B cell (primary cell): ENCODE results near the gene ADSS1. TPM values are rescaled to one million over a fixed set of nuclear protein-coding genes. Genes with fewer than 3 reads are reported as not detected.

Source experiments
- ATAC-seq: fragments of 200-7000 bp; cut with Tn5 transposase; one replicate; pipeline ENCODE4 v1.10.0; 2021; ENCODE audit warnings: low read depth, mild to moderate bottlenecking, moderate number of reproducible peaks, moderate library complexity
- CTCF ChIA-PET: fragments of 350-600 bp; sonication (Branson Sonifier 250); formaldehyde crosslinking; loops from one replicate; lab custom pipeline; 2021; ENCODE audit warnings: antibody characterized with exemption, inconsistent platforms; lab: Charles Lee
- POLR2A ChIA-PET: fragments of 350-600 bp; sonication (Branson Sonifier 250); formaldehyde crosslinking; loops from one replicate; lab custom pipeline; 2021; ENCODE audit warnings: antibody characterized with exemption; lab: Charles Lee
- DNase-seq: peaks from one replicate; pipeline ENCODE4 v3.0.0; 2013
- H2AFZ ChIP-seq: 2 replicates; pipeline ENCODE4 v1.6.1; 2012; ENCODE audit warnings: mild to moderate bottlenecking, low read depth, low read length; ENCODE audit not compliant: insufficient read depth, poor library complexity, severe bottlenecking
- H3K27ac ChIP-seq, 2 donors: 1 replicate in 1 of 2; 2 replicates in 1 of 2; pipeline ENCODE4 v1.5.1; 2012 to 2013; ENCODE audit warnings: low read length in 2 of 2, mild to moderate bottlenecking in 2 of 2, moderate library complexity in 1 of 2
- H3K27me3 ChIP-seq, 4 experiments: fragments of 200-600 bp in 1 of 4; sonication (generic) in 1 of 4; replicated peaks in 1 of 4; 1 replicate in 2 of 4; 2 replicates in 2 of 4; pipeline versions ENCODE4 v1.6.1 to v1.7.0; 2013 to 2016; ENCODE audit warnings: low read length in 3 of 4, mild to moderate bottlenecking in 2 of 4, mixed read lengths in 1 of 4, moderate library complexity in 1 of 4; ENCODE audit not compliant: insufficient read depth in 4 of 4, control insufficient read depth in 3 of 4; ENCODE audit errors: control extremely low read depth in 1 of 4
- H3K36me3 ChIP-seq, 2 experiments: replicated peaks in 1 of 2; 1 replicate in 1 of 2; 2 replicates in 1 of 2; pipeline versions ENCODE4 v1.6.1 to v1.7.1; 2013; ENCODE audit warnings: low read length in 1 of 2; ENCODE audit not compliant: insufficient read depth in 2 of 2, control insufficient read depth in 1 of 2; ENCODE audit errors: control extremely low read depth in 1 of 2, extremely low read depth in 1 of 2
- H3K4me1 ChIP-seq, 2 donors: fragments of 200-600 bp in 1 of 2; sonication (generic) in 1 of 2; 1 replicate in 1 of 2; 2 replicates in 1 of 2; pipeline versions ENCODE4 v1.5.1 to v1.6.1; 2013 to 2017; ENCODE audit warnings: low read length in 2 of 2; ENCODE audit not compliant: control insufficient read depth in 2 of 2, insufficient read depth in 2 of 2
- H3K4me2 ChIP-seq: replicated peaks from 2 replicates; pipeline ENCODE3; 2012; ENCODE audit warnings: mild to moderate bottlenecking, low read depth, low read length; ENCODE audit not compliant: poor library complexity, severe bottlenecking
- H3K4me3 ChIP-seq, 5 experiments: fragments of 200-600 bp in 1 of 5; sonication (generic) in 1 of 5; 1 replicate in 3 of 5; 2 replicates in 2 of 5; pipeline versions ENCODE4 v1.5.1 to v1.7.0; 2011 to 2016; ENCODE audit warnings: low read length in 4 of 5, mild to moderate bottlenecking in 4 of 5, low read depth in 2 of 5, control low read depth in 1 of 5, moderate library complexity in 1 of 5; ENCODE audit not compliant: insufficient read depth in 1 of 5; ENCODE audit errors: control extremely low read depth in 1 of 5, extremely low read depth in 1 of 5
- H3K79me2 ChIP-seq: fragments of 200-600 bp; sonication (generic); one replicate; pipeline ENCODE4 v1.6.0; 2016; ENCODE audit warnings: low read length; ENCODE audit not compliant: control insufficient read depth, insufficient read depth
- H3K9ac ChIP-seq: fragments of 200-600 bp; sonication (generic); 2 replicates; pipeline ENCODE4 v1.6.1; 2017; ENCODE audit warnings: mild to moderate bottlenecking, low read length, moderate library complexity
- H3K9me3 ChIP-seq, 3 donors: one replicate each; pipeline versions ENCODE4 v1.6.1 to v1.7.1; 2013; ENCODE audit warnings: low read length in 2 of 3; ENCODE audit not compliant: control insufficient read depth in 2 of 3, insufficient read depth in 1 of 3; ENCODE audit errors: control extremely low read depth in 1 of 3
- H4K20me1 ChIP-seq: 2 replicates; pipeline ENCODE4 v1.6.0; 2012; ENCODE audit warnings: mild to moderate bottlenecking, low read length; ENCODE audit not compliant: insufficient read depth, control insufficient read depth, poor library complexity, severe bottlenecking
- H3K27ac Mint-ChIP-seq: one replicate; pipeline ENCODE4 v1.8.0; 2021; ENCODE audit warnings: mixed read lengths
- H3K27me3 Mint-ChIP-seq: one replicate; pipeline ENCODE4 v1.8.0; 2021; ENCODE audit warnings: mixed read lengths
- H3K4me1 Mint-ChIP-seq: one replicate; pipeline ENCODE4 v1.8.0; 2021; ENCODE audit warnings: mixed read lengths
- H3K4me3 Mint-ChIP-seq: one replicate; pipeline ENCODE4 v1.8.0; 2021; ENCODE audit warnings: mixed read lengths
- H3K9me3 Mint-ChIP-seq: one replicate; pipeline ENCODE4 v1.8.0; 2022; ENCODE audit warnings: mixed read lengths; ENCODE audit not compliant: insufficient read depth
- EZH2 ChIP-seq: IDR thresholded peaks from 2 replicates; pipeline ENCODE4 v1.6.1; 2012; ENCODE audit warnings: borderline replicate concordance, low read depth, mild to moderate bottlenecking, moderate library complexity, low read length; ENCODE audit not compliant: insufficient read depth, poor library complexity, severe bottlenecking
- WGBS: methylation state at CpG from one replicate; pipeline ENCODE4 v1.1.5; 2013; ENCODE audit warnings: missing lambda C conversion rate; ENCODE audit not compliant: insufficient coverage; 5-methylcytosine and 5-hydroxymethylcytosine counted together
- intact Hi-C: fragments of 100-400 bp; cut with micrococcal nuclease; formaldehyde crosslinking; loops from one replicate; pipeline ENCODE4 v1.10.0; 2022
- polyA plus RNA-seq: library from polyadenylated mRNA; depleted of rRNA; stranded (reverse); fragments of >200 nt; gene quantifications from 2 replicates; pipeline ENCODE4 v1.2.3, GENCODE V29; 2012
- total RNA-seq, 2 donors: library from RNA; stranded (reverse); fragments of 120-200 nt in 1 of 2; gene quantifications; 1 replicate in 1 of 2; 2 replicates in 1 of 2; pipeline versions ENCODE4 v1.2.3 to v1.2.4, GENCODE V29; 2013 to 2022
- TF ChIP-seq, protein P1 (sequence below): fragments of 200-600 bp; IDR thresholded peaks from one replicate; pipeline ENCODE4 v1.8.0; 2022; ENCODE audit warnings: antibody characterized with exemption, mild to moderate bottlenecking

The ADSS1 gene
- total and polyA plus RNA-seq, 2 donors (not counting 1 experiment from before 2014, with no cell fraction given): 0.33 to 1.7 TPM

DNA sequence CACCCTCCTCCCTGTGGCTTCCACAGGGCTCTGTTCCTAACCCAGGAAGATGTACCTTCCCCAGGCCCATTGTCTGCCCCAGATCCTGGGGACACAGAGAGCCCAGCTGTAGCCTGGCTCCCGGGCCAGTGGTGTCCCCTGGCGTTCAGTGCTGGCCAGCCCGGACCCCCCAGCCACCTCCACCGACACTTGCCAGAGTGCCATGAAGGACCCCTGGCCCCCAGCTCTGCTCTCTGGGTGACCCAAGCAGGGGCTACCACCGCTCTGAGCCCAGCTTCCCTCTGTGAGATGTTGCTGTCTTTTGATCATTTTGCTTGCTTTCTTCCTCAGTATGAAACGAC is 28.4 kb upstream of the ADSS1 start:
- intact Hi-C loops: no loop called here
- H3K27ac ChIP-seq: peak overlapping the region; percentile 55 to 63
- H3K4me3 ChIP-seq: peak overlapping the region in 2 of 5 experiments; percentile 12 to 16
- H3K9ac ChIP-seq: peak overlapping the region; percentile 43
- 70% methylated on average over 5 of the region's 6 CpGs for WGBS
- Mint-ChIP-seq H3K4me3 (peak overlapping the region; percentile 51), H3K27me3 (no peaks in the 10 kb centered on the region), H3K27ac (peak overlapping the region; percentile 83), H3K4me1 (peaks cover 45% of the 10 kb centered on the region), H3K9me3 (no peaks in the 10 kb centered on the region)
- ATAC-seq: no peak
- H4K20me1 ChIP-seq: peaks cover 96% of the 10 kb centered on the region
- H2AFZ ChIP-seq: no peak overlapping the region
- no peak for DNase-seq
- ChIA-PET CTCF (interaction anchor here (1.1 to 2.5 kb wide), 6 partner anchors 8 to 55 kb away, joined by 3 to 6 read pairs (median 4); no protein-coding TSS in a partner anchor), POLR2A (no interaction called here)
- peaks cover 0 to 14% of the 10 kb centered on the region in 2 experiments for H3K36me3 ChIP-seq
- H3K27me3 ChIP-seq: no peaks in the 10 kb centered on the region
- peaks cover 75% of the 10 kb centered on the region for H3K79me2 ChIP-seq
- no peaks in the 10 kb centered on the region for H3K9me3 ChIP-seq
- H3K4me2 ChIP-seq: peak overlapping the region; percentile 69
- H3K4me1 ChIP-seq: peaks cover 20 to 55% of the 10 kb centered on the region in 2 donors
- TF ChIP-seq, protein P1, sequence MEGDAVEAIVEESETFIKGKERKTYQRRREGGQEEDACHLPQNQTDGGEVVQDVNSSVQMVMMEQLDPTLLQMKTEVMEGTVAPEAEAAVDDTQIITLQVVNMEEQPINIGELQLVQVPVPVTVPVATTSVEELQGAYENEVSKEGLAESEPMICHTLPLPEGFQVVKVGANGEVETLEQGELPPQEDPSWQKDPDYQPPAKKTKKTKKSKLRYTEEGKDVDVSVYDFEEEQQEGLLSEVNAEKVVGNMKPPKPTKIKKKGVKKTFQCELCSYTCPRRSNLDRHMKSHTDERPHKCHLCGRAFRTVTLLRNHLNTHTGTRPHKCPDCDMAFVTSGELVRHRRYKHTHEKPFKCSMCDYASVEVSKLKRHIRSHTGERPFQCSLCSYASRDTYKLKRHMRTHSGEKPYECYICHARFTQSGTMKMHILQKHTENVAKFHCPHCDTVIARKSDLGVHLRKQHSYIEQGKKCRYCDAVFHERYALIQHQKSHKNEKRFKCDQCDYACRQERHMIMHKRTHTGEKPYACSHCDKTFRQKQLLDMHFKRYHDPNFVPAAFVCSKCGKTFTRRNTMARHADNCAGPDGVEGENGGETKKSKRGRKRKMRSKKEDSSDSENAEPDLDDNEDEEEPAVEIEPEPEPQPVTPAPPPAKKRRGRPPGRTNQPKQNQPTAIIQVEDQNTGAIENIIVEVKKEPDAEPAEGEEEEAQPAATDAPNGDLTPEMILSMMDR: no peak
- no peak for TF ChIP-seq EZH2

DNA sequence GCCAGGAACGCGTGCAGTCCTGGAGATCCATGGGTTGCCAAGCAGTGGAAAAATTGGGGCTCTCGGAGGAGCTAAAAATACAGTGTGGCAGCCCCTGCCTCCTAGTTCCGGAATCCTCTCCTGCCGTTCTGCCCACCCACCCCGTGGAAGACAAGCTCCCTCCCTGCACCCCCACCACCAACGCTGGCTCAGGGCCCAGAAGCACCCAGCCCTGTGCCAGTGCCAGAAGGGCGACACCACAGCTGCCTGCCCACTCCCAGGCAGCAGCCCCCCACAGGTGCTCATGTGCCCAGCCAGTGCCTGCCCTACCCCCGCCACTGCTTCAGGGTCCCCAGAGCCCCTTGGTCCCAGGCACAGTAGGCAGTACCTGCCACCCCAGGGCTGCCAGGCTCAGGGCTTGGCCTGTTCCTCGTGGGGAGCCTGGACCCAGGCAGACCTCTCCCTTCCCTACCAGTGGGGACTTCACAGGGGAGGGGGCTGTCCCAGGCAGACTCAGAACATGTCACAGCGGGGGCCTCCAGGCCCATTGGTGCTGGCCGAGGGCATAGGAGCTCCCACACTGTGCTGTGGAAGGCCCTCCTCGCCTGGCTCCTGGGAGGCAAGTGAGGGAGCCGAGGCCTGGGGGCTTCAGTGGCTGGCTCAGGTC is 27.2 kb upstream of the ADSS1 start:
- ChIA-PET CTCF (interaction anchor here (1.2 to 1.5 kb wide), 4 partner anchors 10 to 45 kb away, joined by 3 to 6 read pairs (median 4); no protein-coding TSS in a partner anchor), POLR2A (interaction anchor here (0.6 kb wide), 1 partner anchor 56 kb away, joined by 3 read pairs; the partner anchor contains the start of gene SIVA1)
- Mint-ChIP-seq H3K4me3 (no peak overlapping the region), H3K27ac (no peak overlapping the region), H3K9me3 (no peaks in the 10 kb centered on the region), H3K4me1 (peaks cover 37% of the 10 kb centered on the region), H3K27me3 (no peaks in the 10 kb centered on the region)
- peaks cover 0 to 13% of the 10 kb centered on the region in 2 experiments for H3K36me3 ChIP-seq
- no peak overlapping the region for H3K27ac ChIP-seq
- H3K4me2 ChIP-seq: no peak overlapping the region
- H3K79me2 ChIP-seq: peaks cover 63% of the 10 kb centered on the region
- 94% methylated on average over 14 of the region's 14 CpGs for WGBS
- H3K9me3 ChIP-seq: no peaks in the 10 kb centered on the region
- H3K27me3 ChIP-seq: no peaks in the 10 kb centered on the region
- no peak for ATAC-seq
- TF ChIP-seq EZH2: no peak
- TF ChIP-seq, protein P1: no peak
- no peak overlapping the region for H3K9ac ChIP-seq
- no peak overlapping the region for H2AFZ ChIP-seq
- H3K4me1 ChIP-seq: peaks cover 14 to 43% of the 10 kb centered on the region in 2 donors
- no peak overlapping the region for H3K4me3 ChIP-seq
- peaks cover 89% of the 10 kb centered on the region for H4K20me1 ChIP-seq
- DNase-seq: no peak
- intact Hi-C loops: no loop called here
